Measurements from ENCODE around the gene LRP1B. TPM values are rescaled to one million over a fixed set of nuclear protein-coding genes. Genes with fewer than 3 reads are reported as not detected.

LRP1B gene
- polyA plus RNA-seq, 4 donors: 0.92 to 3.7 (median 1.3) TPM

GRCh38 chr2:141707486-141707885, 423.3 kb downstream of the LRP1B start:
- DNase-seq (ENCODE audit: low read depth in 4 of 4, low spot score in 3 of 4): no peak

- DNase-seq (ENCODE audit: low read depth in 4 of 4, low spot score in 3 of 4): no peak
Measured at GRCh38 chr2:141704541-141704940, 426.3 kb downstream of the LRP1B start.

GRCh38 chr2:141703501-141703900, 427.3 kb downstream of the LRP1B start:
- DNase-seq (ENCODE audit: low read depth in 4 of 4, low spot score in 3 of 4): no peak

GRCh38 chr2:141701618-141702017, 429.2 kb downstream of the LRP1B start:
- DNase-seq (ENCODE audit: low read depth in 4 of 4, low spot score in 3 of 4): no peak

- DNase-seq (ENCODE audit: low read depth in 4 of 4, low spot score in 3 of 4): no peak
Measured at GRCh38 chr2:141699573-141699972, 431.2 kb downstream of the LRP1B start.

GRCh38 chr2:141698500-141698899, 432.3 kb downstream of the LRP1B start:
- no peak for DNase-seq (ENCODE audit: low read depth in 4 of 4, low spot score in 3 of 4)

GRCh38 chr2:141697035-141697434, 433.8 kb downstream of the LRP1B start:
- no peak for DNase-seq (ENCODE audit: low read depth in 4 of 4, low spot score in 3 of 4)

GRCh38 chr2:141694180-141694579, 436.6 kb downstream of the LRP1B start:
- no peak for DNase-seq (ENCODE audit: low read depth in 4 of 4, low spot score in 3 of 4)

GRCh38 chr2:141692829-141693228, 438.0 kb downstream of the LRP1B start:
- DNase-seq (ENCODE audit: low read depth in 4 of 4, low spot score in 3 of 4): no peak

GRCh38 chr2:141676139-141676538, 454.7 kb downstream of the LRP1B start:
- DNase-seq (ENCODE audit: low read depth in 4 of 4, low spot score in 3 of 4): no peak

- DNase-seq (ENCODE audit: low read depth in 4 of 4, low spot score in 3 of 4): no peak
Measured at GRCh38 chr2:141666191-141666590, 464.6 kb downstream of the LRP1B start.

- no peak for DNase-seq (ENCODE audit: low read depth in 4 of 4, low spot score in 3 of 4)
Measured at GRCh38 chr2:141660232-141660631, 470.6 kb downstream of the LRP1B start.

- no peak for DNase-seq (ENCODE audit: low read depth in 4 of 4, low spot score in 3 of 4)
Measured at GRCh38 chr2:141654311-141654710, 476.5 kb downstream of the LRP1B start.

- no peak for DNase-seq (ENCODE audit: low read depth in 4 of 4, low spot score in 3 of 4)
Measured at GRCh38 chr2:141653184-141653583, 477.6 kb downstream of the LRP1B start.

GRCh38 chr2:141652308-141652707, 478.5 kb downstream of the LRP1B start:
- DNase-seq (ENCODE audit: low read depth in 4 of 4, low spot score in 3 of 4): no peak

GRCh38 chr2:141647353-141647752, 483.5 kb downstream of the LRP1B start:
- no peak for DNase-seq (ENCODE audit: low read depth in 4 of 4, low spot score in 3 of 4)

- no peak for DNase-seq (ENCODE audit: low read depth in 4 of 4, low spot score in 3 of 4)
Measured at GRCh38 chr2:141641462-141641861, 489.4 kb downstream of the LRP1B start.

- DNase-seq (ENCODE audit: low read depth in 4 of 4, low spot score in 3 of 4): no peak
Measured at GRCh38 chr2:141639809-141640208, 491.0 kb downstream of the LRP1B start.

- no peak for DNase-seq (ENCODE audit: low read depth in 4 of 4, low spot score in 3 of 4)
Measured at GRCh38 chr2:141633132-141633531, 497.7 kb downstream of the LRP1B start.

GRCh38 chr2:141630407-141630930, 500.3 kb downstream of the LRP1B start:
- no peak for DNase-seq (ENCODE audit: low read depth in 4 of 4, low spot score in 3 of 4)

- no peak for DNase-seq (ENCODE audit: low read depth in 4 of 4, low spot score in 3 of 4)
Measured at GRCh38 chr2:141620372-141620771, 510.4 kb downstream of the LRP1B start.

- no peak for DNase-seq (ENCODE audit: low read depth in 4 of 4, low spot score in 3 of 4)
Measured at GRCh38 chr2:141618457-141618856, 512.4 kb downstream of the LRP1B start.

GRCh38 chr2:141611981-141612380, 518.8 kb downstream of the LRP1B start:
- no peak for DNase-seq (ENCODE audit: low read depth in 4 of 4, low spot score in 3 of 4)

Measured in left renal pelvis (tissue), 4 donors.